Vagina (tissue), 2 donors: ENCODE results near the gene OR2T8.

Experiments used
- CTCF ChIP-seq, 3 experiments: fragments of 450-650 bp in 2 of 3; fragments of 200-600 bp in 1 of 3; sonication (generic) in 1 of 3; IDR thresholded peaks; one replicate each; pipeline ENCODE4 v1.5.1; 2017 to 2019; ENCODE audit warnings: antibody characterized with exemption in 3 of 3, mild to moderate bottlenecking in 2 of 3, moderate library complexity in 2 of 3
- POLR2AphosphoS5 ChIP-seq, 2 donors: sonication (generic); formaldehyde crosslinking; IDR thresholded peaks; one replicate each; pipeline ENCODE4 v1.9.0; 2017; ENCODE audit warnings: antibody characterized with exemption in 2 of 2, mild to moderate bottlenecking in 2 of 2, low read depth in 1 of 2; ENCODE audit not compliant: insufficient read depth in 1 of 2

GRCh38 chr1:247923941-247924340 lies 3.9 kb downstream of the OR2T8 start:
- no peak for TF ChIP-seq CTCF (IDR thresholded peaks at IDR 0.05)
- no peak for TF ChIP-seq POLR2AphosphoS5 (IDR thresholded peaks at IDR 0.05; ENCODE audit: insufficient read depth in 1 of 2, low read depth in 1 of 2)
